Suppressor macrophage (primary cell): ENCODE measurements around the gene PCAT7.
"Not testable (repeated sequence)": the region's sequence is repeated elsewhere in the genome, so short reads cannot be mapped to it uniquely, and the experiment has no call there.

ENCODE experiments used
- DNase-seq, 4 experiments: peaks; one replicate each; pipeline ENCODE4 v3.0.0-alpha.2; 2020 to 2022

The PCAT7 gene

GRCh38 chr9:94563548-94563947 is 8.7 kb downstream of the PCAT7 start:
- peak in 3 of 4 experiments; percentile 7 to 29 (median 13) for DNase-seq

GRCh38 chr9:94564279-94564678 is 9.4 kb downstream of the PCAT7 start:
- DNase-seq, result not testable (repeated sequence)

GRCh38 chr9:94566550-94566949 is 11.7 kb downstream of the PCAT7 start:
- DNase-seq, result no peak

DNA sequence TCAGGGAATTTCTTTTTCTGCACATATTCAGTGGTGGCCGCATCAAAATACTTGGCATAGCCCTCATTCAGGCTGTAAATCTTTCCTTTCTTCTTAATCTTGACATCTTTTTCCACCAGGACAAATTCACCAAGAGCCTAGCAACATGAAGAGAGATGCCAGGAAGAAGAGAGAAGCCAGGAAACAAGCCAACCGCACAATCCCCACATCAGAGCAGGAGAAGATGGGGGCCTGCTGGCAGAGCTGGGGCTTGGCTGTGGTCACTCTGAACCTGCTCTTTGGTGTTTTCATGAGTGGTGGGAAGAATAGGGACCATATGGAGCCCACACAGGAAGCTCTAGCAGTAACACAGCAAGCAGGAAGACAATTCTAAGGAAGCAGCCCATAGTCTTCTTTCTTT is 12.4 kb downstream of the PCAT7 start:
- no peak for DNase-seq

GRCh38 chr9:94568250-94568889 is 13.5 kb downstream of the PCAT7 start:
- no peak for DNase-seq

GRCh38 chr9:94568972-94569712 is 14.3 kb downstream of the PCAT7 start:
- no peak for DNase-seq

- DNase-seq, result peak; percentile 34 to 66 (median 54)
These were observed 21.2 kb downstream of the PCAT7 start for GRCh38 chr9:94576131-94576530.

DNA sequence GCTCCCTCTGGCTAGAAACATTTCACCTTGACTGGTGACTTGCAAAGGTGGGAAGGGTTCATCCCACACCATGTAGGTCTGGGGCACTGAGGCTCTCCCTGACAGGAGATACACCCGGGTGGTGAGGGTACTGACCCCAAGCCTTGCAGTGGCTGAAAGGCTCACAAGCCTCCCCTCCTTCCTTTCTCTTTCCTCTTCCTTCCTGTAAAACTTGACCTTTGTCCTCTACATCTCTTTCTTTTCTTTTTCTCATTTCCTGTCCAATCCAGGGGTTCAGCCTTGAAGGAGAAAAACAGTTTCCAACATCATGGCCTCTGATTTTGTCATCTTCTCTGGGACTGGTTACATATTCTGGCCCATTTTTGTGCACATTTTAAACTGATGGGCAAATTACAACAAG is 22.2 kb downstream of the PCAT7 start:
- DNase-seq, result no peak

DNA sequence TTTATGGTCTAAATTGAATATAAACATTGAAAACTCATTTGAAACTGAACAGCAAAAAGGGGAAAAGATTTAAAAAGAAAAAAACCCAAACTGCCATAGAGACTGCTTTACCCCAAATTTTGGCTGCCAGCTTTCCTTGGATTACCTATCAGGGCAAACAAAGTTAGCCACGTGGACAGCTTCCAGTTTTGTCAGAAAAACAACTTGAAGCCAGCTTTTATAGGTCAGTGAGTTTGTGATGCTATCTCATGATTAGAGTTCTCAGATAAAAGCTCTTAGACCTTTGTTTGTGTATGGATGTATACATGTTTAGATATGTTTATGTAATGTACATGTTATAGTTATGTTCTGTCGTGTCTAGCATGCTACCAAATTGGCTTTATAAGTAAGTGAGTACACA is 22.7 kb downstream of the PCAT7 start:
- DNase-seq, result no peak

- DNase-seq, result no peak
These were observed 26.8 kb downstream of the PCAT7 start for GRCh38 chr9:94581728-94582127.

- no peak for DNase-seq
These were observed 29.7 kb downstream of the PCAT7 start for GRCh38 chr9:94584555-94584954.

DNA sequence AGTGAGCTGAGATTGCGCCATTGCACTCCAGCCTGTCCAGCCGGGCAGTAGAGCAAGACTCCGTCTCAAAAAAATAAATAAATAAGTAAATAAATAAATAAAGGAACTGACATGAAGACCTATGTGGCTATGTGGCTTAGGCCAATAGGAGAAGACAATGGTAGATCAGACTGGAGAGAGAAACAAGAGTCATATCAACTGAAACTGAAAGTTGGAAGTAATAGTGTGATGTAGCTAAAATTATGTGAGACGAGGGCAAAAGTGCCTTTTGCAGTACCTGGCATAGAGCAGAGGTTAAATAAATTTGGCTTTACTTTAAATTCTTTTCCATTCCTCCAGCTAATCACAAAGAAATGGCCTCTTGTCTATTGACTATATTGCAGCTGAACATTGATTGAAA is 31.4 kb downstream of the PCAT7 start:
- DNase-seq, result peak in 2 of 4 experiments; percentile 27 to 41

DNA sequence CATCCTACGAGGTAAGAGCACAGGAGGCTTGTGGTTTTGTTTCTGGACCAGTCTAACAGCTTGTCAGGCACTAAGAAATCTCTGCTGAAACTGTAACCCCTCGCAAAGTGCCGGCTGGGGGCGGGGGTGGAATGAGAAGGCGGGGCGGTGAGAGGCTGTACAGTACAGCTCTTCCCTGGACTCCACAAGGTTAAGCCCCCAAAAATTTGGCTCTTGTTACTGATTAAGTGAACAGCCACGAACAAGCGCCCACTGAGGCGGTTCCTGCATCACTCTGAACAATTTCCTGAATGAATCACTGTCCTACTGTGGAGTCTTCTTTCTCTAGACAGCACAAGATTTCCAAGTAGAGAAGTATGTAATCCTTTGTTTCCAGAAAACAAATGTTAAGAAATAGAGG is 31.9 kb downstream of the PCAT7 start:
- peak in 2 of 4 experiments; percentile 14 to 20 for DNase-seq

DNA sequence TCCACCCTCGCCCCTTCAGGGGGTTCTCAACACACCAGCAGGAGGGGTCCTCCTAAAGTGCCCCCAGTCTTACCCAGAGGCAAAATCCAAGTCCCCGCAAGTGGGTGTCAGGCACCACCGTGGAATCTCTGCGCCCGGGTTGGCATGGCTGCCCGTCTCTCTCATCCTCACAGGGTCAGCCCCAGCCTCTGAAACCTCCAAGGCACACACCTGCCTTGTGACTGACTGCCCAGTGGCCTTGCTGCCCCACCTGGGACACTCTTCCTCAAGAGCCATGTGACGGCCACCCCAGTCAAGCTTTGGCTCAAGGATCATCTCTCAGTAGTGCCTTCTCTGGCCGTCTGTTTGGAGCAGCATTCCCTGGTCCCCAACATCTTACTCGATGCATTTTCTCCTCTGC is 33.8 kb downstream of the PCAT7 start:
- DNase-seq, result no peak

- not testable (repeated sequence) for DNase-seq
These were observed 36.2 kb downstream of the PCAT7 start for GRCh38 chr9:94591046-94591545.

GRCh38 chr9:94591876-94592275 is 37.0 kb downstream of the PCAT7 start:
- no peak for DNase-seq

DNA sequence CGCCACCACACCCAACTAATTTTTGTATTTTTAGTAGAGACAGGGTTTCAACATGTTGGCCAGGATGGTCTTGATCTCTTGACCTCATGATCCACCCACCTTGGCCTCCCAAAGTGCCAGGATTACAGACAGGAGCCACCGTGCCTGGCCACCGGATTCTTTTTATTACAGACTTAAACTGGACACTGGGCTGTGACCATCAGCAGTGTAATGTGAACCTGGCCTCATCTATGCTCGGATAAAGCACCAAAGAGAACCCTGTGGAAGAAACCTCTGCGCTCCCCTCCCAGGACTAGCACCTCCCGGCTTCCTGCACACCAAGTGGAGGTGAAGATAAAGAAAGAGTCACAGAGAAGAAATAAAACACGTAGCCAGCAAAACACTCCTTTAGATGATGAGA is 37.8 kb downstream of the PCAT7 start:
- DNase-seq, result not testable (repeated sequence)

- no peak for DNase-seq
These were observed 38.8 kb downstream of the PCAT7 start, which contains the start of gene FBP2 for GRCh38 chr9:94593459-94594345. TSS of gene FBP2 (minus strand) at chr9:94593824. CDS start at chr9:94593726, 98 bp downstream.

DNA sequence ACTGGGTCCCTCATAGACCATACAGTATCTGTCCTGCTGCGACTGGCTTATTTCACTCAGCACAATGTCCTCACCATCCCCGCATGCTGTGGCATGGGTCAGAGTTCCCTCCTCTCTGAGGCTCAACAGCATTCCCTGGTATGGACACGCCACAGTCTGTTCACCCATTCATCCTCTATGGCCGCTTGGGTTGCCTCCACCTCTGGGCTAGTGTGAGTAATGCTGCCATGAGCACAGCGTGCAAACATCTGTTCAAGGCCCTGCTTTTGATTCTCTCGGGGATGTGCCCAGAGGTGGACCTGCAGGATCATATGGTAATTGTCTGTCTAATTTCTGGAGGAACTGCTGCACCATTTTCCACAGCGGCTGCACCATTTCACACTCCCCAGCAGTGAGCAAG is 44.2 kb downstream of the PCAT7 start:
- no peak for DNase-seq

DNA sequence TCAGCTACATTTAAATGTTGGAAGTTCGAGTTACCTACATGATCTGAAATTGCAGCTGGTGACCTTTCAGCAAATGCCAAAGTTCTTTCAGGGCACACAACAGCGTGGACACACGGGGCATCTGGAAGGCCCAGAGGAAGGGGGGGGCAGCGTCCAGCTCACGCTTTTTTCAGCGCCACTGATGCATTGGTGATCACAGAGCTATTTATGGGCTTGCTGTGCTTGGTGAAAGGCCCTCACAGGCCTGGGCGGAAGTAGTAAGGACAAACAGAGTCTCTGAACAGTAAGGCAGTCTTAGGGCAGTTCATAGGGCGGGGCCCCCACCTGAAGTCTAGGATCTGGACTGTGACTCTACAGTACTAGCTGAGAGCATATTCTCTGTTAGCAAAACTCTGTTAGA is 45.4 kb downstream of the PCAT7 start:
- no peak for DNase-seq

DNA sequence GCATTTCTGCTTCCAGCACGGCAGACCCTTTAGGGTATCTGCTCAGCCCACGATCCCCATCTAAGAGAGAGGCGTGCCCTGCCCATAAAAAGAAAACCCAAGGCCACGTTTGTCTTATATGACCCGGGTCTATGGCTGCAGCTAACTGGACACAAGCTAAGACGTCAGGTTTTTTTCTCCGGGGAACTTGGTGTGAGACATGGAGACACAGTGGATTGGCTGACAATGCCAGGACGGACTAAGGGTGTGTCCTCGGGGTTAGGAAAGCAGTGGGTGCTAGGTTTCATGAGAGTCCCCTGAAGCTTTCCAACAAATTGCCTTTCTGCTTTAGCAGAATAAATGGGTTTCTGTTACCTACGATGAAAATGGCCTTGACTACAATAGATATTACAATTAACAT is 45.8 kb downstream of the PCAT7 start:
- no peak for DNase-seq

- no peak for DNase-seq
These were observed 47.8 kb downstream of the PCAT7 start for GRCh38 chr9:94602666-94603065.
